ENCODE data around the gene ATP6AP1.
A peak's percentile ranks its signal among the peaks of the same experiment; 100 is the strongest.

Gene ATP6AP1

GRCh38 chrX:154430916-154431315, 2.4 kb downstream of the ATP6AP1 start:
- DNase-seq: no peak

DNA sequence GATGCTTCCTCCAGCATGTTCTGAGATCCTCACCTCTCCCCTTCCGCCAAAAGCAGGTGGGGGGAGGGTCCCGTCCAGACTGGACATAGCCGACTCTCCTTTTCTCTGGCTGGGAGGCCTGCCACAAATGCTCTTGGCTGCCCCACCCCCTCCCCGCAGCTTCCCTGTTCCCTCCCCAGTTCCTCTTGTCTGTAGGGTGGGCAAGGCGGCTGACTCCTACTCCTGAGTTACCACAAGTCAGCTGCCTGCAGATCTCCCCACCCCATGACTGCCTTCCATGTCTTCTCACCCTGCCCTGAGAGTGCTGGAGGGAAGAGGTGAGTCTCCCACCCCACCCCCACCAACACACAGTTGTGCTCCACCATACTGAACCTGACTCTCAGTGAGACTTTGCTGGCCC, 2.9 kb downstream of the ATP6AP1 start:
- DNase-seq: no peak

DNA sequence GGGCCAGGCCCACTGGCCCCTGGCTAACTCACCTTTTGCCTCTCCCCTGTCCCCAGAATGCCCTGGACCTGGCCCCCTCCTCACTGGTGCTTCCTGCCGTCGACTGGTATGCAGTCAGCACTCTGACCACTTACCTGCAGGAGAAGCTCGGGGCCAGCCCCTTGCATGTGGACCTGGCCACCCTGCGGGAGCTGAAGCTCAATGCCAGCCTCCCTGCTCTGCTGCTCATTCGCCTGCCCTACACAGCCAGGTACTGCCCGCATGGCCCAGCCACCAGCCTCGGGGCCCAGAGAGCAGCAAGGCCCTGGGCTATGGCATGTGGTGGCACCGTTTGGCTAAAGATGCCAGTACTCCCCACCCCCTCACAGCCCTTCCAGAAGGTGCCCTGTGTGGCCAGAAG, 3.7 kb downstream of the ATP6AP1 start:
- DNase-seq: no peak

DNA sequence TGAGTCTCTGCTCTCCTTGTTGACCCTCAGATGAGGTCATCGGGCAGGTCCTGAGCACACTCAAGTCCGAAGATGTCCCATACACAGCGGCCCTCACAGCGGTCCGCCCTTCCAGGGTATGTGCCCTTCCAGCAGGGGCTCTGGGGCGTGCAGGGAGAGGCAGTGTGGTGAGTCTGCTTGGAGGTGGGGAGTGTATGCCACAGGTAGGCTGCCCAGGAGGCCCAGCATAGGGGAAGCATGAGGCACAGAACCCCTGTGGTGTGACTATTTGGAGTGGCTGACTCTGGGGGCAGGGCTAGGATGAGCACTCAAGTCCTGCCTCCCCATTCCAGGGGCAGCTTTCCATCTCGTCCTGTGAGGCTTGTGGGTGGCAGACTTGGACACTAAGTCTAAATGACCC, 5.1 kb downstream of the ATP6AP1 start:
- DNase-seq: no peak

- no peak for DNase-seq
These were observed 6.1 kb downstream of the ATP6AP1 start for GRCh38 chrX:154434394-154435168.

GRCh38 chrX:154435171-154435733, 6.8 kb downstream of the ATP6AP1 start:
- no peak for DNase-seq

DNA sequence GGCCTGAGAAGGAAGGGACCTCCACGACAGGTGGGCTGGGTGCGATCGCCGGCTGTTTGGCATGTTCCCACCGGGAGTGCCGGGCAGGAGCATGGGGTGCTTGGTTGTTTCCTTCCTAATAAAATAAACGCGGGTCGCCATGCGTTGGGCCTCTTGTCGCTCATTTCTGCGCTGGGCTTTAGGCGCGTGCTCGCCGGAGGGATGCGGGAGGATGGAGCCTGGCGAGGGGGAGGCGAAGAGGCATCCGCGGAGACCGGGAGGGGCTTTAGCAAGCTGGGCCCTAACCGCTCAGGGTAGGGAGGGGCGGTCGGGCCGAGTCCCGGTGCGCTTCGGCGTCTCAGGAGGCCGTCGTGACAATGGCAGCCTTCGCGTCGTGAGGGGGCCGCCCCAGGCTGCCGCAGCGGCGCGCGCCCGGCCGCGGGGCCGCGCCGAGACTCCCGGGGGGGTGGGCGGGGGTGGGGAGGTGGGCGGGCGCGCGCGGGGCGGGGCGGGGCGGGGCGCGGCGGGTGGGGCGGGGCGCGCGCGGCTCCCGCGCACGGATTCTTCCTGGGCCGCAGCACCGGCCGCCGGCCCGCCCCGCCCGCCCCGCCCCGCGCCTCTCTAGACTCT, 8.0 kb downstream of the ATP6AP1 start:
- DNase-seq: peak; percentile 18

DNA sequence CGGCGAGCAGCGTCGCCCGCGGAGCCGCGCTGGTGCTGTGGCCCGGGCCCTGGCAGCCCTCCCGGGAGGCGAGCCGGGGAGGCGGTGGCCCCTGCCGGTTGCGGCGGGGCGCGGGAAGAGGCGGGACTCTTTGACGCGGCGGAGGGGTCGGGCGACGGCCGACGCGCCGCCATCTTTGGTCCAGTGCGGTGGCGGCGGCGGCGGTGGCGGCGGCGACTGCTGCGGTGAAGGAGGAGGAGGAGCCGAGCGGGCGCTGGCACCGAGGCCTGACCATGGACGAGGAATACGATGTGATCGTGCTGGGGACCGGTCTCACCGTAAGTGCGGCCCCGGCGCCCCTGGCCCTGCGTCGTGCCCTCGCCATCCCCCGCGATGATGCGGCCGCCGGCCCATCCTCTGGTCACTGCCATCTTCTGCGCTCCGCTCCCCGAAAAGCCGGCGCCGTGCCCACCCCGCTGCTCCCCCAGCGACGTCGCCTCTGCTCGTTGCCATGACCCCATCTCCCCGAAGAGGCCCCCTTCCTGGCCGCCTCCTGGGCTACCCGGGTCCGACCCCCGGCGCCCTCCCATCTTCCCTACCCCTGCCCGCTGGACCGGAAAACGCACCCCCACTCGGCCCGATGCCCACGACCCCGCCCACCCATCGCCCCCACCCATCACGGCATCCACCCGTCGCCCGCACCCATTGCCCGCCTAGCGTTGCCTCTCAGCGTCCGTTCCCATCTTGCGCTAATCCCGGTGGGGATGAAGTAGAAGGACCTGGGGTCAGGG, 8.7 kb downstream of the ATP6AP1 start, which contains the start of gene GDI1:
Gene GDI1, plus strand, starts transcription at position 172 of the 770 bp plus-strand sequence. Its CDS starts 101 bp downstream, at position 273.
- DNase-seq: peak; percentile 33

DNA sequence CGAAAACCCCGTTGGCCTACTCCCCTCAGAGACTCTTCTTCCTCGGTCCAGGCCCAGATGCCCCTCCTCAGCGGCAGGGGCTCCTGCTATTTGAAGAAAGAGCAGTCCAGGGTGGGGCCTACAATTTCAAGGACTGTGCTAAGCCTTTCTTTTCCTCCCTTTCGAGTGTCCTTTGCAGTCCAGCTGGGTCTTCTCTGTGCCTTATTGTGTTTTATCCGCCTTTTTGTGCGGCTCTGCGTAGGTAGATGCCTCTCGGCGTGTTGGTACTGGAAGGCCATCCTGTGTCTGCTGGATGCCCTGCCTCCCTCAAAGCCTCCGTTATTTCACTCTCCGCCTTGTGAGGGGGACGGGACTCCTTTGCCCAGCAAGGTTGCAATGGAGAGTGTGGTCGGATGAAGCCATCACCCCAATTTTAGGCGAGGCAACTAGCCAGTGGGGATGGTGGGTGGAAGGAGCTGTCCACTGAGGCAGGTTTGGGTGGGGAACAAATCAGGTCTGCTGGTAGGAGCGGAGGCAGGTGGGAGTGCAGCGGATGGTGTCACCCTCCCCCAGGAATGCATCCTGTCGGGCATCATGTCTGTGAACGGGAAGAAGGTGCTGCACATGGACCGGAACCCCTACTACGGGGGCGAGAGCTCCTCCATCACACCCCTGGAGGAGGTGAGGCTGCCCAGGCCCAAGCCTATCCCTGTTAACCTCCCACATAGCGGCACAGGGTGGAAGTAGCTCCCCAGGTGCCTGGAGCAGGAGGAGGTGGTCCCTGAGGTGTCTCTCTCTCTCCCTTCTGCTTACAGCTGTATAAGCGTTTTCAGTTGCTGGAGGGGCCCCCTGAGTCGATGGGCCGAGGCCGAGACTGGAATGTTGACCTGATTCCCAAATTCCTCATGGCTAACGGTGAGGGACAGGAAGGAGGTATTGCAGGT, 9.8 kb downstream of the ATP6AP1 start:
- no peak for DNase-seq

- DNase-seq: no peak
These were observed 11.4 kb downstream of the ATP6AP1 start for GRCh38 chrX:154439841-154440240.

- no peak for DNase-seq
These were observed 12.3 kb downstream of the ATP6AP1 start for GRCh38 chrX:154440623-154441357.

DNA sequence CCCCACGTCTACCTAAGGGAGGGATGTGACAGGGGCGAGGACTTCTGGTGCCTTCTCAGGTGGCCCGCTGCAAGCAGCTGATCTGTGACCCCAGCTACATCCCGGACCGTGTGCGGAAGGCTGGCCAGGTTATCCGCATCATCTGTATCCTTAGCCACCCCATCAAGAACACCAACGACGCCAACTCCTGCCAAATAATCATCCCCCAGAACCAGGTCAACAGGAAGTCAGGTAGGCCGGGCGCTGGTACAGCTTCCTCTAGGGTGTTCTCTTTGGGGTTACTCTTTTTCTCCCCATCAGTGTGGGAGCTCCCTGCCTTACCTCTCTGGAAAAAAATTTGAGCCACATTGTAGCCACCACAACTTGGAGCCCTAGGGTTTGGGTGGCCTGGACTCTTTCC, 13.1 kb downstream of the ATP6AP1 start:
- no peak for DNase-seq

DNA sequence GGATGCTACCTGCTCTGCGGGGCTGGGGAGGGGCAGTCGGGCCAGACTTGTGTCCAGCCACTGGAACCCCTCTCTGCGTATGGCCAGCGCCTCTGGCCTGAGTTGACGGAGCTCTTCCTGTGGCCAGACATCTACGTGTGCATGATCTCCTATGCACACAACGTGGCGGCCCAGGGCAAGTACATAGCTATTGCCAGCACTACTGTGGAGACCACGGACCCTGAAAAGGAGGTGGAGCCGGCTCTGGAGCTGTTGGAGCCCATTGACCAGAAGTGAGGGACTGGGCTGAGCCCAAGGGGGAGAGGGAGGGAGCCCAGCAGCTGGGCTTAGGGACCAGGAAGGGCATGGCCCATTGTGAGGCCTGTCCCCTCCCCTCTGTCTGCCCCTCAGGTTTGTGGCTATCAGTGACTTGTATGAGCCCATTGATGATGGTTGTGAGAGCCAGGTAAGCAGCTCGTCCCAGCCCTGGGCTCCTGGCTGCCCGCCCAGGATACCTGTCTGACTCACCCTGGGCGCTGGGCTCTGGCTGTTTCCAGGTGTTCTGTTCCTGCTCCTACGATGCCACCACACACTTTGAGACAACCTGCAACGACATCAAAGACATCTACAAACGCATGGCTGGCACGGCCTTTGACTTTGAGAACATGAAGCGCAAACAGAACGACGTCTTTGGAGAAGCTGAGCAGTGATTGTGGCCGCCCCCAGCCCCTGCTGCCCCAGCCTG, 13.7 kb downstream of the ATP6AP1 start:
- DNase-seq: no peak

- DNase-seq: no peak
These were observed 15.0 kb downstream of the ATP6AP1 start for GRCh38 chrX:154443479-154443910.

DNA sequence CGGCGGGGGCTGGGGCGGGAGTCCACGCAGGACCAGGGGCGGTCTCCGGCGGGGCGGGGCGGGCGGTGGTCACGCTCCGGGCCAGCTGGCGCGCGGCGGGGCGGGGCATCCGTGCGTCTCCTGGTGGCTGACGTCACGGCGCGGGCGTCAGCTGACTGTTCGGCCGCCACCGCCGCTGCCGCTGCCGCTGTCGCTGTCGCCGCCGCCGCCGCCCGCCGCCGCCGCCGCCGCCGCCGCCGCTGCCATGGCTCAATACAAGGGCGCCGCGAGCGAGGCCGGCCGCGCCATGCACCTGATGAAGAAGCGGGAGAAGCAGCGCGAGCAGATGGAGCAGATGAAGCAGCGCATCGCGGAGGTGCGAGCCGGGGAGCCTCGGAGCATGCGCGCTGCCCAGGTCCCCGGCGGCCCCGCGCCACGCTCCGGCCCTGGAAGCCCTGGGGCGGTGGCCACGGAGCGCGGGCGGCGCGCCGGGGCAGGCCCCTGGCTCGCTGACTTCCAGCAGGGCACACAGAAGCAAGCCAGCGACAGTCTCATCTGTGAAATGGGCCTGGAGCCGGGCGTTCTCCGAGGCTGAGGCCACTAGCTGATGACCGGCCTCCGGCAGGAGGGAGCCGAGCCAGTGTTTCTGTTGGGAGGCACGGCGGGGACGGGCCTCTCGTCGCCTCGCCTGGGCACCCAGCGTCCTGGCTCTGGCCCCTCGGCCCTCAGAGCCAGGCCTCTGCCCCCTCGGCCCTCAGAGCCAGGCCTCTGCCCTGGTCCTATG, 15.7 kb downstream of the ATP6AP1 start, which contains the start of gene FAM50A:
Gene FAM50A, plus strand, starts transcription at position 150 of the 763 bp plus-strand sequence. Its CDS starts 95 bp downstream, at position 245.
- DNase-seq: peak; percentile 39

DNA sequence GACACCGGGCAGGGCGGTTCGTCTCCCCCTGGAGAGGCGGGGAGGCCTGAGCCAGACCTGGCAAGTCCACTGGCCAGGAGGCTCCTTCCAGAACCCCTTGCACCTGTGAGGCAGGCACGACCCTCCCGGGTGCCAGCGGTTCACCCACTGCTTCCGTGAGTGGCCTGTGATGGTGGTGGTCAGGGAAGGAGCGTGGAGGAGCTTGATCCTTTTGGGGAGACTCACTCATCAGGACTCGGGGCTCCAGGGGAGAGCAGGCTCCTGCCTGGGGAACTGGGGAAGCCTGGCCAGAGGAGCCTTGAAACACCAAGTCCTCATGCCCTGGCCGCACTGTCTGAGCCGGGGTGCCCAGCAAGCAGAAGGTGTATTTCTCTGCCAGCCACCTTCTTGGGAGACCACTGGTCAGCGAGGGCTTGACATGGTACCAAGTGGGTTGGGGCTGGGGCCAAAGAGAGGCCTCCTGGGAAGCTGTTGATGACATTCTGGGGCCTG, 16.3 kb downstream of the ATP6AP1 start:
- no peak for DNase-seq

GRCh38 chrX:154445776-154446175, 17.3 kb downstream of the ATP6AP1 start:
- no peak for DNase-seq

GRCh38 chrX:154446430-154446829, 18.0 kb downstream of the ATP6AP1 start:
- no peak for DNase-seq

DNA sequence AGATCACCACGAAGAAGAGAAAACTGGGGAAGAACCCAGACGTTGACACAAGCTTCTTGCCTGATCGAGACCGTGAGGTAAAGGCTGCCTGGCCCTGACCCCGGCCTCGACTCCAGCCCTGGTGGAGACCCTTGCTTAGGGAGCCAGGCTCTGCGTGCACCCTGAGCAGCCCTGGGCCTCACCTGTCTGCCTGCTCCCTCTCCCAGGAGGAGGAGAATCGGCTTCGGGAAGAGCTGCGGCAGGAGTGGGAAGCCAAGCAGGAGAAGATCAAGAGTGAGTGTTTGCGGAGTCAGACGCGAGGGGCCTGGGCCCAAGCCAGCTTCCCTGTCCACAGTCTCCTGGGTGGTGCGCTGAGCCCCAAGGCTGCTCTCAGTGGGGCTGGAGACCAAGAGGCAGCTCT, 20.0 kb downstream of the ATP6AP1 start:
- DNase-seq: no peak

GRCh38 chrX:154449618-154450017, 21.1 kb downstream of the ATP6AP1 start:
- DNase-seq: no peak

All from NCI-H1092 (cell line).